ENCODE data around the gene RAB9A. TPM values are rescaled to one million over a fixed set of nuclear protein-coding genes. Genes with fewer than 3 reads are reported as not detected.

RAB9A gene
- total RNA-seq, 1 experiment from 2014 or later = 29.5 TPM

DNA sequence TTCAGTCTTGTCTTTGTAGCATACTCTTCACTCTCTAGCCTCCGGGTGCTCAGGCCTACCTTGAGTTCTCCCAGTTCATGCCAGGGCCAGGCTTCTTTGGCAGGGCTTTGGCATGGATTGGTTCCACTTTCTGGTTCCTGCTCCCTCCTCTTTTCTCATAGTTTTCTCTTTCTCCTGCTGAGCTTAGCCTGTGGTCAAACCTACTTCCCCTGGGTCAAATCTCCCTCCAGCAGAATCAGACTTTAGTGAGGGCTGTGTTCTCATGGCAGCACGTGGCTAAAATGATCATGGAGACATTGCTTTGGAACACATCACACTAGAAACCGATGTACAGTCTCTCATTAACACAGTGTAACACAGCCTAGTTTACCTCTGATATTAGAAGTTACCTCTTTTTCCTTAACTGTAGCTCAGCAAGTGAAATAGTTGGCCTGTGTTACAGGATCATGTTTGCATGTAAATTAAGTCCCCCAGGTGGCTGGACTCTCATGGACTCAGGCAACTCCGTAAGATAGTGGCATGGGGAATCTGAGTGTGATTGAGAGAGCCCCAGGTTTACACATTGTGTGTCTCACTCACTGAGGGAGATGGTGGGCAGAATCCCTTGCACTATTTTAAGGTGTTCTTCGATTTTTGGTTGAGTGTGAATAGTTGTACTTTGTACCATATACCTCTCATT, 13.3 kb downstream of the RAB9A start:
- no peak overlapping the region for H3K4me2 ChIP-seq (ENCODE audit: low read length)
- no peak for ATAC-seq
- peaks cover 8% of the 10 kb centered on the region for H3K4me1 ChIP-seq (ENCODE audit: insufficient read depth, low read length)
- no peaks in the 10 kb centered on the region for H3K36me3 ChIP-seq (ENCODE audit: low read depth, low read length)
- CTCF ChIA-PET = no interaction called here
- H2AFZ ChIP-seq (ENCODE audit: low read length) = no peak overlapping the region
- DNase-seq = no peak
- intact Hi-C loops (cut with micrococcal nuclease) = no loop called here
- H3K79me2 ChIP-seq (ENCODE audit: low read length) = peaks cover 61% of the 10 kb centered on the region
- H3K9me3 ChIP-seq (ENCODE audit: low read length) = no peaks in the 10 kb centered on the region
- no peaks in the 10 kb centered on the region for H3F3A ChIP-seq (ENCODE audit: low read length, unreplicated experiment)
- POLR2A ChIA-PET (ENCODE audit: unreplicated experiment) = no interaction called here
- TF ChIP-seq EZH2phosphoT487 (IDR thresholded peaks at IDR 0.05; ENCODE audit: borderline replicate concordance, low read length) (no peak), EZH2 (IDR thresholded peaks at IDR 0.05; ENCODE audit: low read length, unreplicated experiment) (no peak)
- TF ChIP-seq, protein P1, sequence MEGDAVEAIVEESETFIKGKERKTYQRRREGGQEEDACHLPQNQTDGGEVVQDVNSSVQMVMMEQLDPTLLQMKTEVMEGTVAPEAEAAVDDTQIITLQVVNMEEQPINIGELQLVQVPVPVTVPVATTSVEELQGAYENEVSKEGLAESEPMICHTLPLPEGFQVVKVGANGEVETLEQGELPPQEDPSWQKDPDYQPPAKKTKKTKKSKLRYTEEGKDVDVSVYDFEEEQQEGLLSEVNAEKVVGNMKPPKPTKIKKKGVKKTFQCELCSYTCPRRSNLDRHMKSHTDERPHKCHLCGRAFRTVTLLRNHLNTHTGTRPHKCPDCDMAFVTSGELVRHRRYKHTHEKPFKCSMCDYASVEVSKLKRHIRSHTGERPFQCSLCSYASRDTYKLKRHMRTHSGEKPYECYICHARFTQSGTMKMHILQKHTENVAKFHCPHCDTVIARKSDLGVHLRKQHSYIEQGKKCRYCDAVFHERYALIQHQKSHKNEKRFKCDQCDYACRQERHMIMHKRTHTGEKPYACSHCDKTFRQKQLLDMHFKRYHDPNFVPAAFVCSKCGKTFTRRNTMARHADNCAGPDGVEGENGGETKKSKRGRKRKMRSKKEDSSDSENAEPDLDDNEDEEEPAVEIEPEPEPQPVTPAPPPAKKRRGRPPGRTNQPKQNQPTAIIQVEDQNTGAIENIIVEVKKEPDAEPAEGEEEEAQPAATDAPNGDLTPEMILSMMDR (conservative IDR thresholded peaks at IDR 0.05; ENCODE audit: low read depth, low read length) = no peak
- no peaks in the 10 kb centered on the region for H3K9me2 ChIP-seq (replicated peaks; ENCODE audit: low read length)
- no peak overlapping the region for H3K9ac ChIP-seq (ENCODE audit: low read length)
- H3K27ac ChIP-seq (ENCODE audit: low read length) = no peak overlapping the region
- no peaks in the 10 kb centered on the region for H4K20me1 ChIP-seq (ENCODE audit: low read length)
- BruUV-seq (replicated peaks) = no TSS peak
- H3K27me3 ChIP-seq (ENCODE audit: low read length) = no peaks in the 10 kb centered on the region
- H3K4me3 ChIP-seq (ENCODE audit: low read length) = no peak overlapping the region

DNA sequence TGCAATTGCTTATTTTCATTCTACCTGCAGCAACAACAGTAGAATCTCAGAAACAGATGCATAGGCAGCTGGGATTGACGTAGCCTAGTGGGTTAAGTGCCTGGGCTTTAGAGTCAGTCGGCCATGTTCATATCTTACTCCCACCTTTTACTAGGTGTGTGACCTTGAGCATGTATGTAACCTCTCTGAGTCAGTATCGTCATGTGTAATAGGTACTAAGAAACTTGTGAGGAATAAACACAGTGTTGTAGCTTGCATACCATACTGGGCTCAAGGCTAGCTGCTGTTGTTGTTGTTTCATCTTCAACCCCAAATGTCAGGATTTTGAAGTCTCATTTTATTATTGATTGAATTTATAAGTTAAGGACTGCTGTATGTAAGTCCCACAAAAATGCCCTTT, 14.2 kb downstream of the RAB9A start:
- Histone ChIP-seq H3F3A (ENCODE audit: low read length, unreplicated experiment) (no peaks in the 10 kb centered on the region), H3K9me2 (replicated peaks; ENCODE audit: low read length) (no peaks in the 10 kb centered on the region), H3K36me3 (ENCODE audit: low read depth, low read length) (no peaks in the 10 kb centered on the region), H3K4me2 (ENCODE audit: low read length) (no peak overlapping the region), H2AFZ (ENCODE audit: low read length) (no peak overlapping the region), H3K9ac (ENCODE audit: low read length) (no peak overlapping the region), H3K4me1 (ENCODE audit: insufficient read depth, low read length) (peaks cover 8% of the 10 kb centered on the region), H4K20me1 (ENCODE audit: low read length) (no peaks in the 10 kb centered on the region), H3K27ac (ENCODE audit: low read length) (no peak overlapping the region), H3K4me3 (ENCODE audit: low read length) (no peak overlapping the region), H3K9me3 (ENCODE audit: low read length) (no peaks in the 10 kb centered on the region), H3K79me2 (ENCODE audit: low read length) (peaks cover 52% of the 10 kb centered on the region), H3K27me3 (ENCODE audit: low read length) (no peaks in the 10 kb centered on the region)
- ChIA-PET POLR2A (ENCODE audit: unreplicated experiment) (no interaction called here), CTCF (no interaction called here)
- no TSS peak for BruUV-seq (replicated peaks)
- ATAC-seq = no peak
- intact Hi-C loops (cut with micrococcal nuclease) = no loop called here
- no peak for TF ChIP-seq EZH2 (IDR thresholded peaks at IDR 0.05; ENCODE audit: low read length, unreplicated experiment)
- TF ChIP-seq, protein P1 (conservative IDR thresholded peaks at IDR 0.05; ENCODE audit: low read depth, low read length) = no peak
- no peak for TF ChIP-seq EZH2phosphoT487 (IDR thresholded peaks at IDR 0.05; ENCODE audit: borderline replicate concordance, low read length)
- DNase-seq = no peak

DNA sequence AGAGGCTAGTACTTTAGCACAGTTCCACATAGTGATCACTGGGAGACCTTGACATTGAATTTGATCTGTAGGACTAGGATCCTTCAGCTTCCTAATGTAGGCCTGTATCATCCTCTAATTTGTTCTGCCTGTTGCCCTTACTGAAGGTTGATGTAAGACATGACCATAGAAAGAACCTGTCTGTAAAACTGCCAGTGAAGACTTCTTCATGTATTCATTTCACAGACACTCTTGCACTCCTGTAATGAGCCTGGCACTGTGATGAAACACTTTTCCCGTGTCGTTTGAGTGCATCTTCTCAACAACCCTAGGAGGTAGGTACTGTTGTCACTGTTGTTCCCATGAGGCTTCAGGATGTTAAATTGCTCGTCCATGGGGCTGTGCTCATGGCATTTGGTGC, 14.7 kb downstream of the RAB9A start:
- H3K4me2 ChIP-seq (ENCODE audit: low read length) = no peak overlapping the region
- no peaks in the 10 kb centered on the region for H3K9me2 ChIP-seq (replicated peaks; ENCODE audit: low read length)
- intact Hi-C loops (cut with micrococcal nuclease) = no loop called here
- no TSS peak for BruUV-seq (replicated peaks)
- H3K4me1 ChIP-seq (ENCODE audit: insufficient read depth, low read length) = peaks cover 8% of the 10 kb centered on the region
- peaks cover 47% of the 10 kb centered on the region for H3K79me2 ChIP-seq (ENCODE audit: low read length)
- ATAC-seq = no peak
- POLR2A ChIA-PET (ENCODE audit: unreplicated experiment) = no interaction called here
- H3K36me3 ChIP-seq (ENCODE audit: low read depth, low read length) = no peaks in the 10 kb centered on the region
- TF ChIP-seq EZH2 (IDR thresholded peaks at IDR 0.05; ENCODE audit: low read length, unreplicated experiment) = no peak
- TF ChIP-seq, protein P1 (conservative IDR thresholded peaks at IDR 0.05; ENCODE audit: low read depth, low read length) = no peak
- no peak overlapping the region for H3K4me3 ChIP-seq (ENCODE audit: low read length)
- H3F3A ChIP-seq (ENCODE audit: low read length, unreplicated experiment) = no peaks in the 10 kb centered on the region
- H4K20me1 ChIP-seq (ENCODE audit: low read length) = no peaks in the 10 kb centered on the region
- no peaks in the 10 kb centered on the region for H3K27me3 ChIP-seq (ENCODE audit: low read length)
- no peak overlapping the region for H2AFZ ChIP-seq (ENCODE audit: low read length)
- no peak for DNase-seq
- H3K9ac ChIP-seq (ENCODE audit: low read length) = no peak overlapping the region
- CTCF ChIA-PET = no interaction called here
- H3K27ac ChIP-seq (ENCODE audit: low read length) = no peak overlapping the region
- H3K9me3 ChIP-seq (ENCODE audit: low read length) = no peaks in the 10 kb centered on the region

All from PC-3 (cell line).